Islet precursor cell (in vitro differentiated cells): Measurements from ENCODE around the gene RSF1.
A peak's percentile ranks its signal among the peaks of the same experiment; 100 is the strongest.
"Not testable (repeated sequence)": the region's sequence is repeated elsewhere in the genome, so short reads cannot be mapped to it uniquely, and the experiment has no call there.

Experiments
- DNase-seq: peaks from one replicate; pipeline ENCODE4 v3.0.0-alpha.2; 2018

RSF1 gene

DNA sequence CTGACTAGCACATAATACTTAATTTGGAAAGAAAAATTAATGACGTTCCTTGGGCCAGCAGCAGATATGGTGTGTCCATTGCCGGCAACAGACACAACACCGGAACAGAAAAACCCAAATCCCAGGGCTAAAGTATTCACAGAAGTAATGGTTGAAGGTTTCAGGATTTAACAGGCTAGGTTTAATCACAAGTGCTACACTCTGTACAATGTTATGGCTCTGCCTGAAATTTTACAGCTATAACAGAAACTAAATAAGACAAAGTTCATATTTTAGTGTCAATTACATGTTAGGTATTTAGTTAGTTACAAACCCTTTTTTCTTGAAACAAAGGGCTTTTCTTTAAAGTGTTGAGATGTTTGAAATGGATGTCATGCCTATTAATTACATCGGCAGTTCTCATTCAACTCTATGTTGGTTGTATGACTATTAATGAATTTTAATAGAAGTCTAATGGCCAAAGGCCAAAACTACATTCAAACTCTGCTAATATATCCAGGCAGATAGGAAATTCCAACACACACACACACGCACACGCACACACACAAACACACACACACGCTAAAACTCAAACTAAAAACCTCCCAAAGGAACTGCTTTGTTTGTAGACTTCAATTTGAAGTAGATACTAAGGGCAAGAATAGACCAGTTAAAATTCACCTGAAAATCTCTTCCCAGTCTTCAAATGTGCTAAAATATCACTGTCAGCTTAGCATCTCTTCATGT is 155.1 kb downstream of the RSF1 start:
- no peak for DNase-seq

DNA sequence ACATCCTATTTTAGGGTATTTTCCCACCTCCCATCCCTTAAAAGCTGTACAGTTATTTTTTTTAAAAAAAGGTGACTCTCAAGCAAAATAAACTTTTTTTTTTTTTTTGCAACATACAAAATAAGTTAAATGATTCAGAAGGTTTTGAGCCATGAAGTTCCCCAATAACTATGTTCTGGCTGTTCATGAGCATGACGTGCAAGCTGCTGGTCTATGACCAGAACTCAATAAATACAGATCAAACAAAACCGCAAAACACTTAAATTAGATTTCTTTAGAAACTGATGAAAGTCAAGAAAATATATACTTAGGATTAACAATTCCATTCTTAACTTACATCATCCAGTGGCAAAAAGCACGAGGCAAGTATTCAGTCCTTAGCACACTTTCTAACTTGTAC is 158.9 kb downstream of the RSF1 start:
- no peak for DNase-seq

- DNase-seq: no peak
These were observed 159.6 kb downstream of the RSF1 start for GRCh38 chr11:77660947-77661346.

DNA sequence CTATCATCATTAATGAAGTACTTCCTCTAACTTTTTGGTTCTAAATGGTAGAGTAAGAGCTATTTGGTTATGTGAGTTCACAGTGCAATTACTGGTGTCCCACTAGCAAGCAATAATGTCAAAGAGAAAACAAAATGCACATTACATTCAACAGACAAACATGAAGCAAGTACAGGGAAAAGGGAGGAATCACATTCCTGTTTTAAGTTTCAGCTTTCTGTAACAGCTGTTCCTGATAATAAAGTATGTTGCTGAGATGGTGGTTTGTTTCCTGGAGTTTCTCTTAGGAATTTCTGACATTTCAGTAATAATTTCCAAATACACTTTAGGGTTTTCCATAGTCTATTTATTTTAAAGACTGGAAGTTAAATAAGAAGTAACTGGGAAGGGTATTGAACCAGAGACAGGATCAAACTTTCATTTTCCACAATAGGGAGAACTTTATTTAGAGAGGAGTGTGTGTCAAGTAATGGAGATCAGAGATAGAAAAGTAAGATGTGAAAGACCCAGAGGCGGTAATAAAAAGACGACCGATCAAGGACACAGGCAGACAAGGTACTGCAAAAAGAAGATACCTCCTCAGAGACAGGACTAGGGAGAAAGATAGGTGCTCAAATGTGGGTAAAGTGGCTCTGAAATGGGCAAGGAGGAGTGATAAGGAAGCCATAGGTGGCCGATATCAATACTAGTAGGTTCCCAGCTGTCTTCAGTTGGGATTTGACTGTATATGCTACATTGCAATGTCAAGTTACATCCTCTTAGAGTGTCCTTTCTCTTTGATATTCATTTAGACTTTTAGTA is 162.1 kb downstream of the RSF1 start:
- DNase-seq: no peak

DNA sequence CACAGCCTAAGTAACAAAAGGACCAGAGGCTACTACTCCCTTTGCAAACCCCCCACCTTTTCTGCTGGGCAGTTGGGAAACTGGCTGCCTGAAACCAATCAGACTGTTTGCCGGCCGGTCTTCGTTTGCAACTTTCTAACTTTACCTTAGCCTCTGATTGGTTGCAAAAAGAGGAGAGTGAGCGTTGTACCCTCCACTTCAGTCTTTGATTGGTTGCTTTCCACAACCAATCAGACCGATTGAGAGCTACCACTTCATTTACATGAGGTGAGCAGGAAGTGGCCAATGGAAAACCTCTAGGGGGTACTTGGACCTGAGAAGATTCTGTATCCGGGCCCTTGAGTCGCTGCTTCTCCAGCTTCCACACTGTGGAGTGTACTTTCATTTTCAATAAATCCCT is 164.2 kb downstream of the RSF1 start:
- no peak for DNase-seq

DNA sequence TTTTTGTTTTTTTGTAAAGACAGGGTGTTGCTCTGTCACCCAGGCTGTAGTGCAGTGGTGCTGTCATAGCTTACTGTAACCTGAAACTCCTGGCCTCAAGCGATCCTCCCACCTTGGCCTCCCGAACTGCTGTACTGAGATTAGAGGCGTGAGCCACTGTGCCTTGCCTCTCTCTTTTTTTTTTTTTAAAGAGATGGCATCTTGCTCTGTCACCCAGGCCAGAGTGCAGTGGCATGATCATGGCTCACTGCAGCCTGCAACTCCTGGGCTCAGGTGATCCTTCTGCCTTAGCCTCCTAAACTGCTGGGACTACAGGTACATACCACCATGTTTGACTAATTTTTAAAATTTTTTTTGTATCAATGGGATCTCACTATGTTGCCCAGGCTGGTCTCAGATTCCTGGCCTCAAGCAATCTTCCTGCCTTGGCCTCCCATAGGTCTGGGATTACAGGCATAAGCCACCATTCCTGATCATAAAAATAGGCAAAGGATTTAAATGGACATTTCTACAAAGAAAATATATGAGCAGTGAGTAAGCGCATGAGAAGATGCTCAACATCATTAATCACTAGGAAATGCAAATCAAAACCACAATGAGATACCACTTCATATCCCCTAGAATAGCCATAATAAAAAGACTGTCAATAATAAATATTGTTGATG is 165.6 kb downstream of the RSF1 start:
- peak; percentile 49 for DNase-seq

DNA sequence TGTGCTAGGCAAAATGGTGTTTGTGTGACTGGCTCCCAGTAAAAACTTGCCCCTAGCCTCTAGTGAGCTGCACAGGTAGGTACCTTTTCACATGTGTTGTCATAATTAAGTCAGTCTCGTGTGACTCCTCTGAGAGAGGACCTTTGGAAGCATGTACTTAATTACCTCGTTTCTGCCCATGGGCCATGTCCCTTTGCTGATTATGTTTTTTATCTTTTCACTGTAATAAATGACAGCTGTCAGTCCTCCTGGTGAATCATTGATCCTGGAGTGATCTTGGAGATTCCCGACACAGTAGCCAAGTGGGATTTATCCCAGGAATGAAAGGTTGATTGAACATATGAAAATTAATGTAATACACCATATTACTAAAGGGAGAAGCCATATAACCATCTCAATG is 170.4 kb downstream of the RSF1 start:
- no peak for DNase-seq

- no peak for DNase-seq
These were observed 172.7 kb downstream of the RSF1 start for GRCh38 chr11:77647654-77648305.

- DNase-seq: no peak
These were observed 175.6 kb downstream of the RSF1 start for GRCh38 chr11:77644887-77645286.

DNA sequence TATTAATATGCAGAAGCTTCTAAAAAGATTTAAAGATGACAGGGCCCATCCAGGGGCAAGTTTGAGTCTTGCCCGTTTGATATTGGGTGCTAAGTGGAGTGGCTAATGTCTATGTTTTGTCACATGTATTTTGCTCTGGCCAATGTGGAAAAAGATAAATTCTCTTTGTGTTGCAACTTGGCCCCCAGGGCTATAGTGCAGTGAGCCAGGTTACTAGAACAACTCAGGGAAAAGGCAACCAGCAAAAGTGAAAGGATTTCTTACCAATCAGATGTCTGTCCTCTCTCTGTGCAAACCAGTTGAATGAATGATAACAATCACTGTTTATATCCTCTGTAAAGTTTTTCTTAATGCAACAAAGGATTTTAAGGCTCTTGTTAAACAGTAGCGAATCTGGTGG is 178.3 kb downstream of the RSF1 start:
- DNase-seq: no peak

DNA sequence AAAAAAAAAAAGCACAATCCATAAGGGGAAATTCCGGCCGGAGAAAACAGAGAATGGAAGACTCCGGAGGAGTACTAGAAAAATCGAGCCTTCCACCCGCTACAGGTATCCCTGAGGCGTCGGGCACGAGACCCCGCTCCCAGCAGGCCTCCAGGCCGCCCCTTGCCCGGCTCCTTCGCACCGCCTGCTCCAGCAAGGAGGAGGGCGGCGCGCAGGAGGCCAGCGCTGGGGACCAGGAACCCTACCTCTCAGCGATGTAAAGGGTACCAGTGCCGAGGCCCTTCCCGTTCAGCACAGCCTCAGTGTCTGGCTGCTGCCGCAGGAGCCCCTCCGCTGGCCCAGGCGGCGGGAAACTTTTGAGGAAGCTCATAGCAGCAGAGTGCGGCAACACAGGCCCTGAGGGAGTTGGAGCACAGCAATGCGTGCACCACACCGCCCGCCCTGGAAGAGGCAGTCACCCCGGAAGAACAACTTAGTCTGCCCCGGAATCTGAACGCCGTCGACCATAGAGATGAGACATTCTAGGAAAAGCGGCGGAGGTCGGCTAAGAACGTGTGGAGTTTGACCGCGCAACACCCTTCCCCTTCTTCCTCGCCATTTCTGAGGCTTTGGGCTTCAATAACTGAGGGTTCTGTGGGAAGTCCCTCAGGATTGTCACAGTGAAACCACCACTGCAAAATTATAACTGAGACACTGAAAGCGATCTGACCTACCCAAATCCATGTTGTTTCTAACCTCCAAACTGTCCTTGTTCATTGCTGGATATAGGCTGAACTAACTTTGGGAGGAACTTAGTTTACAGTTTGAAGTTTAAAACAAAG is 183.0 kb downstream of the RSF1 start, which contains the start of gene CLNS1A:
Gene CLNS1A (minus strand): TSS at position 450 of the 821 bp plus-strand sequence. CDS start 80 bp downstream, at position 370.
- DNase-seq: peak; percentile 94

GRCh38 chr11:77636731-77637344 is 183.7 kb downstream of the RSF1 start:
- DNase-seq: no peak

- not testable (repeated sequence) for DNase-seq
These were observed 186.6 kb downstream of the RSF1 start for GRCh38 chr11:77633926-77634325.

DNA sequence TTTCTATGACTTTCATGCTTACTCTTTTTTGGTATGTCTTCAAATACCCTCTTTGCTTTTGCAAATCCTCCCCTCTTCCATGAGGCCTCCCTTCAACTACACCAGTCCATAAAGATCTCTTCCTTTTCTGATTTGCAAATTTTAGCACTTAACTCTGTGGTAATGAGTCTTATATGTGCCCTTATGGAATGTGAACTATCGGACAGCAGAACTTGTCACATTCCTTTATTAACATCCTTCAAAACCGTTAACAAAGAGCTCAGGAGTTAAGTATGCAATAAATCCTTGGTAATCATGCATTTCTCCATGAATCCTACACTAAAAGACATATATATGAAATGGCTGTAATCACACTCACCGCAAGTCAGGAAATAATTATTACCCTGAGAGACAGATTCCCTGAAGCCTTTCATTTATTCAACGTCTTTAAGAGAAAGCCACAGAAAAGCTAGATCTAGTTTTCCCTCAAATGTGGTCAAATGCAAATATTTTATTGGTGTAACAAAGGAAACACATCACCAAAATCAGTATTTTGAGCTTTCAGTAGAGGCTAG is 190.3 kb downstream of the RSF1 start:
- no peak for DNase-seq

DNA sequence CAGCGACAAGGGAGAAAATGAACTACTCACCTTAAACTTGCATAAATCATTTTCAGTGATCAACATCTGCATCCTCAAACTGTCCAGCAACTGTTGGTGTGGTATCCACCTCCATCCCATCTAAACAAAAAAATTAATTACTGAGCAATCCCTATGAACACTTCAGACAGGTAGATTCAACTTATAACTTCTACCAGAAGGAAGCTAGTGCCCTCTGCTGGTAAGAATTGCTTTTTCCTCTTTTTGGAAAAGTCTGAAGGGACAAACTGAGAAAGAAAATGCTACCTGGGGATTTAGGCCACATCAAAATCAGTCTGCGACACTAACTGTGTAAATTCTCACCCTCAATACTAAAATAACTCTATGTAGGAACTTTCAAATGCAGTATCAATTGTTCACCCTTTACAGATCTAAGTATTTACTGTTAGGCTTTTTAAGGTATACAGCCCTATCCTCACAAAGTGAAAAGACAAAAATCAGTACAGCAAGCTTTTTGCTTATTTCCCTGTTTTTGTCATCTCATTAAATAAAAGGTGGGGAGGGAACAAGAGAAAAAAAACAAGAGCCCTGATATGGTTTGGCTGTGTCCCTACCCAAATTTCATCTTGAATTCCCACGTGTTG is 200.8 kb downstream of the RSF1 start:
- no peak for DNase-seq

- no peak for DNase-seq
These were observed 202.6 kb downstream of the RSF1 start for GRCh38 chr11:77617892-77618291.

GRCh38 chr11:77611921-77612320 is 208.6 kb downstream of the RSF1 start:
- DNase-seq: no peak
